ENCODE results near the gene GPC5. TPM values are rescaled to one million over a fixed set of nuclear protein-coding genes. Genes with fewer than 3 reads are reported as not detected.
"Not testable (repeated sequence)": the region's sequence is repeated elsewhere in the genome, so short reads cannot be mapped to it uniquely, and the experiment has no call there.

The GPC5 gene
- total and polyA plus RNA-seq, 3 donors from 2014 or later: 11.5 to 81.8 (median 52.1) TPM

DNA sequence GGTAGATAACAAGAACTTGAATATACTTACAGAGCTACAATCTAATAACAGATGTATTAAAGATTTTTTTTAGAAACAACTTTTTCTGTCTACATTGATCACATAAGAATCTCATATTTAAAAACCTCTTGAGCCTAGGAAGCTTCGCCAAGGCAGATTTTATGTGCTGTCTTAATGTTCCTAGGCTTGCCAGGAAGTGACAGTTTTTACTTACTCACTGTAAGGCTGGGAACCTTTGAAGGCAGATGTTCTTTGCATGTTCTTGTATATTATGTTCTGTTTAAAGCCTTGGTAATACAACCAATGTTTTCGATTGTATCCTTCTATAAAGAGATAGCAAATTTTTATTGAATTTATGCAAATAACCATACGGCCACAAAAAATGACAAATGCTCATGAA, 492.7 kb downstream of the GPC5 start:
- no peaks in the 10 kb centered on the region for H3K36me3 ChIP-seq (ENCODE audit: low read depth, missing control alignments)
- TF ChIP-seq, protein P1, sequence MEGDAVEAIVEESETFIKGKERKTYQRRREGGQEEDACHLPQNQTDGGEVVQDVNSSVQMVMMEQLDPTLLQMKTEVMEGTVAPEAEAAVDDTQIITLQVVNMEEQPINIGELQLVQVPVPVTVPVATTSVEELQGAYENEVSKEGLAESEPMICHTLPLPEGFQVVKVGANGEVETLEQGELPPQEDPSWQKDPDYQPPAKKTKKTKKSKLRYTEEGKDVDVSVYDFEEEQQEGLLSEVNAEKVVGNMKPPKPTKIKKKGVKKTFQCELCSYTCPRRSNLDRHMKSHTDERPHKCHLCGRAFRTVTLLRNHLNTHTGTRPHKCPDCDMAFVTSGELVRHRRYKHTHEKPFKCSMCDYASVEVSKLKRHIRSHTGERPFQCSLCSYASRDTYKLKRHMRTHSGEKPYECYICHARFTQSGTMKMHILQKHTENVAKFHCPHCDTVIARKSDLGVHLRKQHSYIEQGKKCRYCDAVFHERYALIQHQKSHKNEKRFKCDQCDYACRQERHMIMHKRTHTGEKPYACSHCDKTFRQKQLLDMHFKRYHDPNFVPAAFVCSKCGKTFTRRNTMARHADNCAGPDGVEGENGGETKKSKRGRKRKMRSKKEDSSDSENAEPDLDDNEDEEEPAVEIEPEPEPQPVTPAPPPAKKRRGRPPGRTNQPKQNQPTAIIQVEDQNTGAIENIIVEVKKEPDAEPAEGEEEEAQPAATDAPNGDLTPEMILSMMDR (IDR thresholded peaks at IDR 0.05): no peak
- no peak for TF ChIP-seq POLR2A (IDR thresholded peaks at IDR 0.05)
- intact Hi-C loops (cut with DNase I; ENCODE audit: low total_unique reads): no loop called here
- 53 to 54% methylated on average over 3 of the region's 3 CpGs for WGBS, 2 donors
- H3K4me3 ChIP-seq: no peak overlapping the region
- no peak for DNase-seq
- no peaks in the 10 kb centered on the region for H3K27me3 ChIP-seq
- no peaks in the 10 kb centered on the region for H3K9me3 ChIP-seq
- no peak overlapping the region for H3K27ac ChIP-seq
- H3K4me1 ChIP-seq: no peaks in the 10 kb centered on the region

GRCh38 chr13:91893040-91893439, 494.6 kb downstream of the GPC5 start:
- no peak for TF ChIP-seq POLR2A (IDR thresholded peaks at IDR 0.05)
- TF ChIP-seq, protein P1 (IDR thresholded peaks at IDR 0.05): no peak
- no peaks in the 10 kb centered on the region for H3K9me3 ChIP-seq
- no peaks in the 10 kb centered on the region for H3K4me1 ChIP-seq
- no peaks in the 10 kb centered on the region for H3K36me3 ChIP-seq (ENCODE audit: low read depth, missing control alignments)
- H3K27ac ChIP-seq: no peak overlapping the region
- no peak for DNase-seq
- H3K27me3 ChIP-seq: no peaks in the 10 kb centered on the region
- no peak overlapping the region for H3K4me3 ChIP-seq
- 86 to 96% methylated on average over 2 of the region's 2 CpGs for WGBS, 2 donors
- intact Hi-C loops (cut with DNase I; ENCODE audit: low total_unique reads): no loop called here

GRCh38 chr13:91894316-91894715, 495.9 kb downstream of the GPC5 start:
- Histone ChIP-seq H3K27me3 (no peaks in the 10 kb centered on the region), H3K4me3 (no peak overlapping the region), H3K27ac (no peak overlapping the region), H3K9me3 (no peaks in the 10 kb centered on the region), H3K36me3 (ENCODE audit: low read depth, missing control alignments) (no peaks in the 10 kb centered on the region), H3K4me1 (no peaks in the 10 kb centered on the region)
- intact Hi-C loops (cut with DNase I; ENCODE audit: low total_unique reads): no loop called here
- DNase-seq: no peak
- TF ChIP-seq, protein P1 (IDR thresholded peaks at IDR 0.05): no peak
- no peak for TF ChIP-seq POLR2A (IDR thresholded peaks at IDR 0.05)
- 37 to 41% methylated on average over 2 of the region's 2 CpGs for WGBS, 2 donors

GRCh38 chr13:91896547-91896946, 498.1 kb downstream of the GPC5 start:
- H3K4me1 ChIP-seq: no peaks in the 10 kb centered on the region
- 60 to 73% methylated on average over 5 of the region's 5 CpGs for WGBS, 2 donors
- H3K36me3 ChIP-seq (ENCODE audit: low read depth, missing control alignments): no peaks in the 10 kb centered on the region

GRCh38 chr13:91898986-91899385, 500.6 kb downstream of the GPC5 start:
- H3K27ac ChIP-seq; H3K4me3 ChIP-seq; H3K4me1 ChIP-seq; DNase-seq; H3K36me3 ChIP-seq (ENCODE audit: low read depth, missing control alignments); intact Hi-C loops (cut with DNase I; ENCODE audit: low total_unique reads); H3K27me3 ChIP-seq; H3K9me3 ChIP-seq: not testable (repeated sequence)

More at GRCh38 chr13:91896547-91896946, 498.1 kb downstream of the GPC5 start:
- Histone ChIP-seq H3K9me3 (no peaks in the 10 kb centered on the region), H3K4me3 (no peak overlapping the region), H3K27me3 (no peaks in the 10 kb centered on the region), H3K27ac (no peak overlapping the region)
- no peak for DNase-seq
- intact Hi-C loops (cut with DNase I; ENCODE audit: low total_unique reads): no loop called here
- TF ChIP-seq POLR2A (IDR thresholded peaks at IDR 0.05): no peak
- TF ChIP-seq, protein P1 (IDR thresholded peaks at IDR 0.05): no peak

Measured in testis (tissue), 3 donors.